HG03521 (cell line): ENCODE measurements around the gene VWA1.
"Not testable (repeated sequence)": the region's sequence is repeated elsewhere in the genome, so short reads cannot be mapped to it uniquely, and the experiment has no call there.

ENCODE experiments used
- ATAC-seq: cut with Tn5 transposase; IDR thresholded peaks from one replicate; pipeline ENCODE4 v1.9.1; 2021; ENCODE audit warnings: mild to moderate bottlenecking, moderate library complexity; ENCODE audit not compliant: unreplicated experiment

VWA1 gene

DNA sequence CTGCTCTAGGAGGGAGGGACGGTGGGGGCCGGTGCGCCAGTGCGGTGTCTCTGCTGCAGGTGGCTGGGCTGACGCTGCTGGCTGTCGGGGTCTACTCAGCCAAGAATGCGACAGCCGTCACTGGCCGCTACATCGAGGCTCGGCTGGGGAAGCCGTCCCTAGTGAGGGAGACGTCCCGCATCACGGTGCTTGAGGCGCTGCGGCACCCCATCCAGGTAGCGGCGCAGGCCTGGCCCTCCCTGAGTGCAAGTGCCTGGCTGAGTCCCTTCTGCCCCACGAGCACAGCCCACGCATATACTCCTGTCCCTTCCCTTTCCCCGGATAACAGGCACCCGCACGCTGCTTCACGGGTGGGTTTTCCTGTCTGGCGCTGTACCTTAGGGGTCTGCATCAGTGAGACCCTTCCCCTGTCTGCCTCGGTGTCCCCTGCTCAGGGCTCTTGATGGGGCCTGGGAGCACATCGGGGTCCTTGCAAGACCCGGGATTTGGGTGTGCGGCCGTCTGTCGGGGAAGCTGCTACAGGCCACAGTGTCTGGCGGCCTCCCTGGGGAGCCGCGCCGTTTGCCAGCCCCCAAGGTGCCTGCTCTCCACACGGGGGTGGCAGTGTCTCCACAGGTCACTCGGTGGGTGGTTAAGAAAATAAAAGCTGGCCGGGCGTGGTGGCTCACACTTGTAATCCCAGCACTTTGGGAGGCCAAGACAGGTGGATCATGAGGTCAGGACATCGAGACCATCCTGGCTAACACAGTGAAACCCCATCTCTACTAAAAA lies 19.0 kb downstream of the VWA1 start:
- ATAC-seq, result not testable (repeated sequence)

DNA sequence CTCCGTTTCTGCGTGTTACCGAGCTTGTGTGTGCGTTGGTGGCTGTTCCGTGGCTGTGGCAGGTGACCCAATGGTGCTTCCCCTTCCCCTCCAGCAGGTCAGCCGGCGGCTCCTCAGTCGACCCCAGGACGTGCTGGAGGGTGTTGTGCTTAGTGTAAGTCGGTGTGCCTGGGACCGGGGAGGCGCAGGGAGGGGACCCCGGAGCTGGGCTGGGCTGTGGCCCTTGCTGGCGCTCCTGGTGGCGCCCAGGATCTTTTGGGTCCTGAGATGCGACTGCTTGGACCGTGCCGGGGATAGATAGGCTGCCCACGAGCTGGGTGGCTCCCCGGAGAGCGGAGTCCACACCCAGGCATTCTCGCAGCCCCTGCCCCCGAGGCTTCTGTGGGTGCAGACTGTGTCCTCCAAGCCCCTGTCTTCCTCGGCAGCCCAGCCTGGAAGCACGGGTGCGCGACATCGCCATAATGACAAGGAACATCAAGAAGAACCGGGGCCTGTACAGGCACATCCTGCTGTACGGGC lies 19.9 kb downstream of the VWA1 start:
- ATAC-seq, result no peak

- not testable (repeated sequence) for ATAC-seq
Observed at GRCh38 chr1:1455934-1456333, 20.4 kb downstream of the VWA1 start.

- not testable (repeated sequence) for ATAC-seq
Observed at GRCh38 chr1:1456683-1457255, 21.3 kb downstream of the VWA1 start.

GRCh38 chr1:1459156-1459555 lies 23.7 kb downstream of the VWA1 start:
- not testable (repeated sequence) for ATAC-seq

- not testable (repeated sequence) for ATAC-seq
Observed at GRCh38 chr1:1459711-1460110, 24.2 kb downstream of the VWA1 start.

- no peak for ATAC-seq
Observed at GRCh38 chr1:1460540-1461130, 25.1 kb downstream of the VWA1 start.

- no peak for ATAC-seq
Observed at GRCh38 chr1:1461721-1462317, 26.3 kb downstream of the VWA1 start.

GRCh38 chr1:1462318-1462966 lies 27.0 kb downstream of the VWA1 start:
- ATAC-seq, result no peak

DNA sequence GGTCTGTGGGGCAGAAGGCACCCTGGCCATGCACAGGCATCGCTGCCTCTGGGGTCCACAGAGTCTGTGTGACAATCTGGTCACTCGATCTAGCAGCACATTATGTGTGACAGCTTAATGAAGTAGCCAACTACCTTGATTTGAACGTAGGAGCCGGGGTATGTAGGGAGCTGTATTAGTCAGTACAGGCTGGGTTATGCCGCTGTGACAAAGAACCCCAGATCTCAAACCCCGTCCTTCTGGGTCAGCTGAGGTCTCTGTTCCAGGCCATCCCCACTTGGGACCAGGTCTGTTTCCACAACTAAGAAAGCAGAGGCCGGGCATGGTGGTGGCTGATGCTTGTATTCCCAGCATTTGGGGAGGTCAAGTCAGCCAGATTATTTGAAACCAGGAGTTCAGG lies 27.8 kb downstream of the VWA1 start:
- no peak for ATAC-seq

- ATAC-seq, result not testable (repeated sequence)
Observed at GRCh38 chr1:1468196-1468985, 32.9 kb downstream of the VWA1 start.

DNA sequence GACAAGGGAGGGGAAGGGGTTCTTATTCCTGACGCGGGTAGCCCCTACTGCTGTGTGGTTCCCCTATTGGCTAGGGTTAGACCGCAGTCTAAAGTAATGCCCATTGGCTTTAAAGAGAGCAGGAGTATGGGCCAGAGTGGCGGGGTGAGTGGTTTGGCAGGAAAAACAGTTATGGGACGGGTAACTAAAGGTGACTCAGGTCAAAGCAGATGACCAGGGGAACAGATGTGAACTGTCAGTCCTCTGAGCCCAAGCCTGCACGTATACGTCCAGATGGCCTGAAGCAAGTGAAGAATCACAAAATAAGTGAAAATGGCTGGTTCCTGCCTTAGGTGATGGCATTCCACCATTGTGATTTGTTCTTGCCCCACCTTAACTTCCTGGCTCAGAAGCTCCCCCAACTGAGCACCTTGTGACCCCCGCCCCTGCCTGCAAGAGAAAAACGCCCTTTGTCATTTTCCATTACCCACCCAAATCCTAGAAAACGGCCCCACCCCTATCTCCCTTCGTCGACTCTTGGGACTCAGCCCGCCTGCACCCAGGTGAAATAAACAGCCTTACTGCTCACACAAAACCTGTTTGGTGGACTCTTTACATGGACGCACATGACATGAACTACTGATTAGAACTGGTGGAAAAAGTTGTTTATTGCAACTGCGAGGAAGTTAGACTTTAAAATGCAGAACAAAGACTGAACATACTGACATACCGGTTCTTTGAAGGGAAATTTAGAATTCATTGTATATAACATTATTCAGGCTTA lies 35.3 kb downstream of the VWA1 start:
- no peak for ATAC-seq

- ATAC-seq, result peak; percentile 94
Observed at GRCh38 chr1:1471389-1472052, 36.0 kb downstream of the VWA1 start, which contains the start of gene ATAD3B. ATAD3B (plus strand) TSS chr1:1471765; CDS start chr1:1471885, 120 bp downstream.

DNA sequence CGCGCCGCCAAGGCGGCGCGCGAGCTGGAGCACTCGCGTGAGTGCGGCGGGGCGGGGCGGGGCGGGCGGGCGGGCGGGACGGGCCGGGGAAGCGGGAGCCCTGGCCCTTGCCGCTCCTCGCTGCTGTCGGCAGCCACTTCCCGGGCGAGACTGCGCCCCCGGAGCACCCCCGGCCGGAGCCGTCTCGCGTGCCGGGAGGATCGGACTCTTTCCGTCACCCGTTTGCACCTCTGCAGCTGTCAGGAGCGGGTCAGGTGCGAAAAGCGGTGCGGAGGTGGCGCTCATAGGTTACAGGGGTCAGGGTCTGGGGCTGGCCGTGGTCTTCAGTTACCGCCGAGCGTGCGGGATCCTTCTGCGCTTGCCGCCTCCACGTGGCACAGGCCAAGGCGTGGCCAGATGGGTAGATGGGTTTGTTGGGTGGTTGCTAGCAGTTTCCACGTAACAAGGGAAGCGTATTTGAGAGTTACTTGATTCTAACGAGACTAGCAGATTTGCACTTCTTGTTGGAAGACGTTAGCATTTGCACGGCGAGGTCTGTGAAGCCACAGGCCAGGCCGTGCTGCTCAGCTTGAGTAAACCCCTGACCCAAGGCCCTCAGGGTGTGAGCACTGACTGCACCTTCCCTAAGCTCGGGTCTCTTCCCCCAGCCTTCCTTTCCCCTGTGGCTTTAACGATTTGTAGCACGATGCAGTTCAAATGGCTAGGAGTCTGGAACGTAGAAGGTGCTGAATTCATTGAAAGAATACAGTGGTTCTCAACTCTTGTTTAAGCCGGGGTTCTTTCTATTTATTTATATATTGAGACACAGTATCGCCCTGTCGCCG lies 36.8 kb downstream of the VWA1 start:
- peak; percentile 10 for ATAC-seq

GRCh38 chr1:1476011-1476410 lies 40.5 kb downstream of the VWA1 start:
- not testable (repeated sequence) for ATAC-seq

DNA sequence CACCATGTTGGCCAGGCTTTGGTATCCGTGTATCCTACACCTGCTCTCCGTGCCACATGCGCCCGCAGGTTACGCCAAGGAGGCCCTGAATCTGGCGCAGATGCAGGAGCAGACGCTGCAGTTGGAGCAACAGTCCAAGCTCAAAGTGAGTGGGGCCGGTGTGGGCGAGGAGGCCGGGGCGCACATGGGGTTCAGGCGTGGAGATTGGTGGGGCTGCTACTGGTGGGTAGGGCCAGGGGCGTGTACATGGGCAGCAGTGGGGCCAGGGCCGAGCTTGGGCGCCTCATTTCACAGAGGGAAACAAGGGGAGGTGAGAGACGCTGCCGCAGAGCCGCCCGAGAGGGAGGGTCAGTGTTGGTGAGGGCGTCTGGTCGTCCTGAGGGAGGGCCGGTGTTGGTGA lies 41.7 kb downstream of the VWA1 start:
- ATAC-seq, result no peak

- ATAC-seq, result no peak
Observed at GRCh38 chr1:1479547-1480487, 44.3 kb downstream of the VWA1 start.
